Measurements from ENCODE around the gene SELENON.

SELENON gene

GRCh38 chr1:25844536-25845337 is 44.7 kb downstream of the SELENON start:
- H3K27ac ChIP-seq = no peak overlapping the region
- no peaks in the 10 kb centered on the region for H3K4me1 ChIP-seq (ENCODE audit: control insufficient read depth in 1 of 2, insufficient read depth in 1 of 2, low read depth in 1 of 2, low read length in 1 of 2)
- no peaks in the 10 kb centered on the region for H3K9me3 ChIP-seq
- no peak overlapping the region for H3K4me3 ChIP-seq (ENCODE audit: low read depth in 1 of 2, low read length in 1 of 2)
- no peaks in the 10 kb centered on the region for H3K36me3 ChIP-seq
- no peak for TF ChIP-seq CTCF (IDR thresholded peaks at IDR 0.05)
- H3K27me3 ChIP-seq = no peaks in the 10 kb centered on the region

GRCh38 chr1:25845664-25846063 is 45.7 kb downstream of the SELENON start:
- Histone ChIP-seq H3K27ac (no peak overlapping the region), H3K36me3 (no peaks in the 10 kb centered on the region), H3K4me1 (ENCODE audit: control insufficient read depth in 1 of 2, insufficient read depth in 1 of 2, low read depth in 1 of 2, low read length in 1 of 2) (no peaks in the 10 kb centered on the region), H3K4me3 (ENCODE audit: low read depth in 1 of 2, low read length in 1 of 2) (no peak overlapping the region), H3K27me3 (no peaks in the 10 kb centered on the region), H3K9me3 (no peaks in the 10 kb centered on the region)
- TF ChIP-seq CTCF (IDR thresholded peaks at IDR 0.05) = no peak

GRCh38 chr1:25847929-25848328 is 47.9 kb downstream of the SELENON start:
- Histone ChIP-seq H3K27ac (no peak overlapping the region), H3K27me3 (no peaks in the 10 kb centered on the region), H3K36me3 (no peaks in the 10 kb centered on the region), H3K9me3 (no peaks in the 10 kb centered on the region), H3K4me3 (ENCODE audit: low read depth in 1 of 2, low read length in 1 of 2) (no peak overlapping the region), H3K4me1 (ENCODE audit: control insufficient read depth in 1 of 2, insufficient read depth in 1 of 2, low read depth in 1 of 2, low read length in 1 of 2) (no peaks in the 10 kb centered on the region)
- no peak for TF ChIP-seq CTCF (IDR thresholded peaks at IDR 0.05)

GRCh38 chr1:25848531-25848930 is 48.5 kb downstream of the SELENON start:
- H3K4me1 ChIP-seq (ENCODE audit: control insufficient read depth in 1 of 2, insufficient read depth in 1 of 2, low read depth in 1 of 2, low read length in 1 of 2) = no peaks in the 10 kb centered on the region
- H3K4me3 ChIP-seq (ENCODE audit: low read depth in 1 of 2, low read length in 1 of 2) = no peak overlapping the region
- H3K27me3 ChIP-seq = no peaks in the 10 kb centered on the region
- no peaks in the 10 kb centered on the region for H3K36me3 ChIP-seq
- TF ChIP-seq CTCF (IDR thresholded peaks at IDR 0.05) = no peak
- H3K9me3 ChIP-seq = no peaks in the 10 kb centered on the region
- no peak overlapping the region for H3K27ac ChIP-seq

GRCh38 chr1:25854554-25854953 is 54.6 kb downstream of the SELENON start:
- H3K27me3 ChIP-seq = no peaks in the 10 kb centered on the region
- no peak for TF ChIP-seq CTCF (IDR thresholded peaks at IDR 0.05)
- no peak overlapping the region for H3K4me3 ChIP-seq (ENCODE audit: low read depth in 1 of 2, low read length in 1 of 2)
- no peak overlapping the region for H3K27ac ChIP-seq
- H3K4me1 ChIP-seq (ENCODE audit: control insufficient read depth in 1 of 2, insufficient read depth in 1 of 2, low read depth in 1 of 2, low read length in 1 of 2) = peaks cover 11 to 12% of the 10 kb centered on the region in 2 experiments
- H3K9me3 ChIP-seq = no peaks in the 10 kb centered on the region
- H3K36me3 ChIP-seq = no peaks in the 10 kb centered on the region
